Ovary (tissue), 9 donors: ENCODE results near the gene PJVK. TPM values are rescaled to one million over a fixed set of nuclear protein-coding genes. Genes with fewer than 3 reads are reported as not detected.

Experiments used
- DNase-seq, 5 donors: peaks; one replicate each; pipeline ENCODE4 v3.0.0-alpha.2; 2019 to 2020
- H3K27ac ChIP-seq, 2 donors: fragments of 200-600 bp; one replicate each; pipeline versions ENCODE4 v1.5.1 to v1.8.0; 2019 to 2022
- H3K27me3 ChIP-seq: fragments of 200-600 bp; one replicate; pipeline ENCODE4 v1.8.0; 2022
- H3K36me3 ChIP-seq: fragments of 200-600 bp; sonication (generic); one replicate; pipeline ENCODE4 v1.5.1; 2019
- H3K4me1 ChIP-seq: one replicate; pipeline ENCODE4 v1.8.1; 2013; ENCODE audit warnings: mild to moderate bottlenecking, moderate library complexity; ENCODE audit not compliant: insufficient read depth
- H3K4me3 ChIP-seq: fragments of 200-600 bp; sonication (generic); one replicate; pipeline ENCODE4 v1.5.1; 2017
- H3K9me3 ChIP-seq, 2 donors: fragments of 200-600 bp in 1 of 2; sonication (generic) in 1 of 2; one replicate each; pipeline versions ENCODE4 v1.5.1 to v1.8.1; 2013 to 2019; ENCODE audit warnings: mild to moderate bottlenecking in 1 of 2, moderate library complexity in 1 of 2
- EP300 ChIP-seq: sonication (generic); formaldehyde crosslinking; IDR thresholded peaks from one replicate; pipeline ENCODE4 v1.6.1; 2017; ENCODE audit warnings: antibody characterized with exemption
- POLR2A ChIP-seq: fragments of 450-650 bp; IDR thresholded peaks from one replicate; pipeline ENCODE4 v1.6.1; 2017; ENCODE audit warnings: antibody characterized with exemption, mild to moderate bottlenecking, moderate library complexity
- WGBS, 3 donors: extraction: QIAGEN DNeasy Blood & Tissue Kit in 1 of 3; methylation state at CpG; one replicate each; pipeline versions ENCODE4 v1.1.5 to v1.1.7; 2013 to 2017; 5-methylcytosine and 5-hydroxymethylcytosine counted together
- intact Hi-C, 4 donors: fragments of 100-400 bp; cut with DNase I; formaldehyde crosslinking; loops; one replicate each; pipeline versions ENCODE4 v1.11.0 to v1.15.1; 2022 to 2023
- polyA plus RNA-seq, 2 donors: library from polyadenylated mRNA; stranded (reverse); fragments of 200-250 nt in 1 of 2; fragments of 350-450 nt in 1 of 2; fragmentation: Illumina TruSeq in 1 of 2; extraction: RNeasy Lipid Tissue Mini Kit (QIAGEN cat#74804) in 1 of 2; gene quantifications; one replicate each; pipeline ENCODE4 v1.2.3, GENCODE V29; 2013 to 2014
- total RNA-seq, 7 donors: library from RNA; depleted of rRNA in 2 of 7; stranded (reverse); fragments of >200 nt in 2 of 7; fragmentation: NEBNext Ultra II Directional in 3 of 7; extraction: Animal tissue kit (Norgen Biotek cat#: 25700) in 3 of 7; gene quantifications; one replicate each; pipeline versions ENCODE4 v1.1.0 to v1.2.4, GENCODE V29; 2016 to 2023
- TF ChIP-seq, protein P1 (sequence below), 3 donors: fragments of 450-650 bp in 2 of 3; fragments of 200-600 bp in 1 of 3; IDR thresholded peaks; one replicate each; pipeline versions ENCODE4 v1.5.1 to v1.8.0; 2016 to 2022; ENCODE audit warnings: antibody characterized with exemption in 3 of 3, mild to moderate bottlenecking in 1 of 3
- donor health status: DM: no; HTN: no; CAD: no; lungs with moderate emphysema.
- donor health status: DM: no; HTN: no; CAD: no.
- donor health status: Bipolar disorder and iron deficiency.
- donor health status: DM: yes; HTN: yes; CAD: no.
- donor health status: DM: no; HTN: no; CAD: no.
- donor health status: DM: yes; HTN: yes; CAD: no.

PJVK gene
- total and polyA plus RNA-seq, 9 donors, result 2.6 to 7.3 (median 5.6) TPM

DNA sequence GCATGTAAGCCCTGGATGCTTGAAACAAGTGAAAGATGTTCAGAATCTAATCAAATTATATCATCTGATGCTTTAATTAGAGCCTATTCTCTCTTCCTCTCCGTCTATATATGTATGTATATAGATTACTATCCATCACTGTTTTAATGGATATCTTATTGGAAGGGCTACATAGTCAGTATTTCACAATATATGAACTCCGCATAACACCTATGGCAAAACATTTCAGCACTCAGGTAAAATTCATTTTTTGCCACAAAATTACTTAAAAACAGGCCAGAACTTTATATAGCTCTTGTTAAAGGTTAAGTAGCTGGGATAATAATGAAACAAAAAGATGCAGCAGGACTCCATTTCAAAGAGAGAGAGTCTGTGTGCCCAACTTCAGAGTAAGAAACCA, 1.2 kb downstream of the PJVK start:
- Histone ChIP-seq H3K27ac (peak overlapping the region in 1 of 2 donors; percentile 98), H3K36me3 (no peaks in the 10 kb centered on the region), H3K4me1 (peaks cover 6% of the 10 kb centered on the region), H3K9me3 (no peaks in the 10 kb centered on the region), H3K27me3 (no peaks in the 10 kb centered on the region), H3K4me3 (peak overlapping the region; percentile 86)
- intact Hi-C loops, result no loop called here
- DNase-seq, result no peak
- WGBS, 3 donors, result 92 to 97% (median 93%) methylated on average over 2 of the region's 2 CpGs
- TF ChIP-seq, protein P1, sequence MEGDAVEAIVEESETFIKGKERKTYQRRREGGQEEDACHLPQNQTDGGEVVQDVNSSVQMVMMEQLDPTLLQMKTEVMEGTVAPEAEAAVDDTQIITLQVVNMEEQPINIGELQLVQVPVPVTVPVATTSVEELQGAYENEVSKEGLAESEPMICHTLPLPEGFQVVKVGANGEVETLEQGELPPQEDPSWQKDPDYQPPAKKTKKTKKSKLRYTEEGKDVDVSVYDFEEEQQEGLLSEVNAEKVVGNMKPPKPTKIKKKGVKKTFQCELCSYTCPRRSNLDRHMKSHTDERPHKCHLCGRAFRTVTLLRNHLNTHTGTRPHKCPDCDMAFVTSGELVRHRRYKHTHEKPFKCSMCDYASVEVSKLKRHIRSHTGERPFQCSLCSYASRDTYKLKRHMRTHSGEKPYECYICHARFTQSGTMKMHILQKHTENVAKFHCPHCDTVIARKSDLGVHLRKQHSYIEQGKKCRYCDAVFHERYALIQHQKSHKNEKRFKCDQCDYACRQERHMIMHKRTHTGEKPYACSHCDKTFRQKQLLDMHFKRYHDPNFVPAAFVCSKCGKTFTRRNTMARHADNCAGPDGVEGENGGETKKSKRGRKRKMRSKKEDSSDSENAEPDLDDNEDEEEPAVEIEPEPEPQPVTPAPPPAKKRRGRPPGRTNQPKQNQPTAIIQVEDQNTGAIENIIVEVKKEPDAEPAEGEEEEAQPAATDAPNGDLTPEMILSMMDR (IDR thresholded peaks at IDR 0.05), result no peak
- TF ChIP-seq EP300 (no peak), POLR2A (no peak)

DNA sequence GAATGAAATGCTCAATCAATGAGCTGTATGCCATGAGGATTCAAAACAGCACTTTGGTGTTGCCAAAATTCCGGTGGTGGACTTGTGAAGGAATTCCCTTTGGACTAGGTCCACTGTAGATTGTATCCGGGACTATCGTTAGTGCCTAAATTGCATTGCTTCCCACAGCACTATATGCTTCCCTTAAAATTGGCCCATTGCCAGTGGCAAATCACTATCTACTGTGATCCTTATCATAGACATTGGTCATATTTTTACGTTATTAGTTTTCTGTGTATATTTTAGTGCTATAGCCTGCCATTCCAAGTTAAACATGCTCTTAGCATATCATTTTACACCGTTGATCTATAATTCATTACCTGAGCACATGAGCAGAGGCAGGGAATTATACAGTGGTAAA, 1.7 kb downstream of the PJVK start:
- 58 to 76% (median 62%) methylated on average over 5 of the region's 5 CpGs for whole genome bisulfite sequencing, 3 donors

DNA sequence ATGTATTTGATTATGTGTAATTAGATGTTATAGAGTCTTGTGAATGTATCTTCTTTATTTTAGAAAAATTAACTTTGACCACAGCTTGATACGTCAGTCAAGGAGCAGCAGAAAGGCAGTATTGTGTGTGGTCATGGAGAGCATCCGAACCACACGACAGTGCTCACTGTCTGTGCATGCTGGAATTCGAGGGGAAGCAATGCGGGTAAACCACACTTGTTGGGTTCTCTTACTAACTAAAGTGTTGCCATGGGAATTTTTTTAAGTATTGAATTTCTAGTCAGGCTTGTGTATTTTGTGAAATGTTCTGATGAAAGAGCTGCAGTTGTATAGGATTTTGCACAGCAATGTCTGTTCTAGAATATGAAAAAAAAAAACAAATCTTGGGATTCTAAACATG, 4.8 kb downstream of the PJVK start:
- no peaks in the 10 kb centered on the region for H3K36me3 ChIP-seq
- TF ChIP-seq, protein P1 (IDR thresholded peaks at IDR 0.05), result no peak
- TF ChIP-seq EP300 (no peak), POLR2A (no peak)
- intact Hi-C loops, result no loop called here
- WGBS, 3 donors, result 87 to 95% (median 94%) methylated on average over 5 of the region's 5 CpGs
- DNase-seq, result no peak
- H3K27me3 ChIP-seq, result no peaks in the 10 kb centered on the region
- no peaks in the 10 kb centered on the region for H3K9me3 ChIP-seq
- no peak overlapping the region for H3K27ac ChIP-seq
- no peak overlapping the region for H3K4me3 ChIP-seq
- peaks cover 1% of the 10 kb centered on the region for H3K4me1 ChIP-seq

More for the DNA sequence above, 1.7 kb downstream of the PJVK start:
- Histone ChIP-seq H3K9me3 (no peaks in the 10 kb centered on the region), H3K36me3 (no peaks in the 10 kb centered on the region), H3K27me3 (no peaks in the 10 kb centered on the region), H3K27ac (no peak overlapping the region), H3K4me3 (no peak overlapping the region), H3K4me1 (peaks cover 6% of the 10 kb centered on the region)
- intact Hi-C loops, result no loop called here
- TF ChIP-seq, protein P1 (IDR thresholded peaks at IDR 0.05), result no peak
- no peak for TF ChIP-seq EP300
- no peak for TF ChIP-seq POLR2A
- no peak for DNase-seq

DNA sequence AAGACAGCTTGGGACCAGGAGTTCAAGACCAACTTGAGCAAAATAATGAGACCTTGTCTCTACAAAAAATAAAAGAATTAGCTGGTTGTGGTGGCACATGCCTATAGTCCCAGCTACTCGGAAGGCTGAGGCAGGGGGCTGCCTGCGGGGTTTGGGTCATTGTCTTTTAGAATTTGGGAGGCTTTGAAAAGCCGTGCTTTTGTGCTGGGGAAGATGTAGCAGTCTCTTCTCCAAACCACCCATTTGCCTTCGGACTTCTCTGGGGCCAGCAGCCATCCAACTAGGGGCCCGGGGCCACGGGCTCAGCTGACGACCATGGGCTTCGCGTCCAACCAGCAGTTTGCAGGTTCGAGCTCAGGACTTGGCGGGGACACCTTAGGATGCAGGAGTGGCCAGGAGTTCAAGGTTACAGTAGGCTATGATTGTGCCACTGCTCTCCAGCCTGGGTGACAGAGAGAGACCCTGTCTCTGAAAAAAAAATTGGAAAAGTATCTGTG, 6.3 kb downstream of the PJVK start:
- no peak for DNase-seq
- intact Hi-C loops, result no loop called here
- H3K4me3 ChIP-seq, result no peak overlapping the region
- no peaks in the 10 kb centered on the region for H3K9me3 ChIP-seq
- no peak for TF ChIP-seq EP300
- TF ChIP-seq, protein P1 (IDR thresholded peaks at IDR 0.05), result no peak
- TF ChIP-seq POLR2A, result no peak
- no peaks in the 10 kb centered on the region for H3K36me3 ChIP-seq
- no peak overlapping the region for H3K27ac ChIP-seq
- 89 to 91% (median 90%) methylated on average over 11 of the region's 11 CpGs for WGBS, 3 donors
- H3K27me3 ChIP-seq, result no peaks in the 10 kb centered on the region
- H3K4me1 ChIP-seq, result peaks cover 1% of the 10 kb centered on the region
